Psoas muscle (tissue), 8 donors: Measurements from ENCODE around the gene CCSAP. TPM values are rescaled to one million over a fixed set of nuclear protein-coding genes. Genes with fewer than 3 reads are reported as not detected.

Experiments used
- ATAC-seq, 4 donors: fragments of 200-7000 bp; cut with Tn5 transposase; one replicate each; pipeline ENCODE4 v1.9.1; 2020; ENCODE audit warnings: moderate library complexity in 3 of 4, mild to moderate bottlenecking in 2 of 4
- DNase-seq, 2 donors: peaks; one replicate each; pipeline ENCODE4 v3.0.0-alpha.2; 2020
- H3K27ac ChIP-seq: fragments of 200-600 bp; one replicate; pipeline ENCODE4 v1.8.0; 2022
- H3K27me3 ChIP-seq, 3 donors: fragments of 200-600 bp in 1 of 3; one replicate each; pipeline versions ENCODE4 v1.6.1 to v1.8.0; 2013 to 2022; ENCODE audit warnings: low read length in 2 of 3, mild to moderate bottlenecking in 2 of 3, moderate library complexity in 1 of 3; ENCODE audit not compliant: insufficient read depth in 3 of 3
- H3K36me3 ChIP-seq, 2 donors: fragments of 200-600 bp in 1 of 2; one replicate each; pipeline versions ENCODE4 v1.6.1 to v1.8.0; 2013 to 2022; ENCODE audit warnings: low read depth in 1 of 2, mild to moderate bottlenecking in 1 of 2, moderate library complexity in 1 of 2; ENCODE audit not compliant: insufficient read depth in 1 of 2
- H3K4me1 ChIP-seq: fragments of 200-600 bp; one replicate; pipeline ENCODE4 v1.8.0; 2022
- H3K4me3 ChIP-seq: fragments of 200-600 bp; one replicate; pipeline ENCODE4 v1.8.0; 2022; ENCODE audit warnings: mild to moderate bottlenecking
- H3K9me3 ChIP-seq: fragments of 200-600 bp; one replicate; pipeline ENCODE4 v1.8.0; 2022
- CTCF ChIP-seq: fragments of 200-600 bp; IDR thresholded peaks from one replicate; pipeline ENCODE4 v1.8.0; 2022; ENCODE audit warnings: antibody characterized with exemption
- WGBS, 3 donors: extraction: QIAGEN DNeasy Blood & Tissue Kit; methylation state at CpG; one replicate each; pipeline versions ENCODE4 v1.1.6 to v1.1.7; 2013; 5-methylcytosine and 5-hydroxymethylcytosine counted together
- intact Hi-C, 2 donors: fragments of 100-400 bp; cut with DNase I; formaldehyde crosslinking; loops; one replicate each; pipeline versions ENCODE4 v1.11.0 to v1.14.2; 2022
- polyA plus RNA-seq, 3 donors: library from polyadenylated mRNA; stranded (reverse); fragments of 200-250 nt; gene quantifications; one replicate each; pipeline ENCODE4 v1.2.3, GENCODE V29; 2013
- total RNA-seq, 4 donors: library from RNA; stranded (reverse); fragmentation: NEBNext Ultra II Directional in 2 of 4; extraction: Animal tissue kit (Norgen Biotek cat#: 25700) in 2 of 4; gene quantifications; one replicate each; pipeline versions ENCODE4 v1.2.1 to v1.2.4, GENCODE V29; 2021 to 2023
- donor health status: healthy with polysubstance abuse.
- donor health status: DM: no; HTN: no; CAD: no; lungs with moderate emphysema.
- donor health status: Bipolar disorder and iron deficiency.
- donor health status: healthy.
- donor health status: DM: yes; HTN: yes; CAD: no.
- donor health status: DM: no; HTN: no; CAD: no.
- donor health status: DM: no; HTN: no; CAD: no.
- donor health status: DM: yes; HTN: yes; CAD: no.

The CCSAP gene
- total and polyA plus RNA-seq, 7 donors, result 0.53 to 2.2 (median 1.2) TPM

- Histone ChIP-seq H3K36me3 (no peaks in the 10 kb centered on the region), H3K27ac (no peak overlapping the region), H3K9me3 (peaks cover 8% of the 10 kb centered on the region), H3K4me3 (no peak overlapping the region), H3K27me3 (no peaks in the 10 kb centered on the region), H3K4me1 (no peaks in the 10 kb centered on the region)
- ATAC-seq (no peak), DNase-seq (no peak)
- intact Hi-C loops, result loop anchor here in 1 of 2 donors (10.0 kb wide), 1 partner anchor 105 kb away; no protein-coding TSS in a partner anchor
- no peak for TF ChIP-seq CTCF
- 71 to 78% (median 74%) methylated on average over 8 of the region's 8 CpGs for WGBS, 3 donors
Measured at GRCh38 chr1:229349463-229350385, 6.9 kb upstream of the CCSAP start.

GRCh38 chr1:229347528-229347927 is 4.7 kb upstream of the CCSAP start:
- intact Hi-C loops, result loop anchor here in 1 of 2 donors (10.0 kb wide), 1 partner anchor 107 kb away; no protein-coding TSS in a partner anchor
- DNase-seq (no peak), ATAC-seq (no peak)
- no peaks in the 10 kb centered on the region for H3K9me3 ChIP-seq
- WGBS, 3 donors, result 67 to 72% (median 70%) methylated on average over 3 of the region's 3 CpGs
- H3K27ac ChIP-seq, result no peak overlapping the region
- no peak overlapping the region for H3K4me3 ChIP-seq
- no peaks in the 10 kb centered on the region for H3K36me3 ChIP-seq
- no peaks in the 10 kb centered on the region for H3K4me1 ChIP-seq
- H3K27me3 ChIP-seq, result no peaks in the 10 kb centered on the region
- no peak for TF ChIP-seq CTCF

DNA sequence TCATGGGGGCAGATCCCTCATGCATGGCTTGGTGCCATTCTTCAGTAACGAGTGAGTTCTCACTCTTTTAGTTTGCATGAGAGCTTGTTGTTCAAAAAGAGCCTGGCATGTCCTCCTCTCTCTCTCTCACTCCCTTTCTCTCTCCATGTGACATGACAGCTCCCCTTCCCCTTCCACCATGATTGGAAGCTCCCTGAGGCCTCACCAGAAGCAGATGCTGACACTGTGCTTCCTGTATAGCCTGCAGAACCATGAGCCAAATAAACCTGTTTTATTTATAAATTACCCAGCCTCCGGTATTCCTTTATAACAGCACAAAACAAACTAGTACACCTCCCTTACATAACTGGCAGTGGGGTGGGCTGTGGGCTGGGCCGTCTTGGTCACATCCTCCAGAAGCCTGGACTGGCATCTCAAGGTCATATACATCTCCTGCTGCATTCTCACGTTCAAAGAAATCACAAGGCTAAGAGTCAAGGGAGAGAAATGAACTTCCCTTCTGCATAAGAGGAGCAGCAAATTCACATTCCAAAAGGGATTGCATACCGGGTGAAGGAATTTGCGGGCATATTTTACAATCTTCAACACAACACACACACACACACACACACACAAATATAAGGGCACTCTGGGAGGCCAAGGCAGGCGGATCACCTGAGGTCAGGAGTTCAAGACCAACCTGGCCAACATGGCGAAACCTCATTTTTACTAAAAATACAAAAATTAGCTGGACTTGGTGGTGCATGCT is 2.3 kb upstream of the CCSAP start:
- Histone ChIP-seq H3K27me3 (no peaks in the 10 kb centered on the region), H3K27ac (no peak overlapping the region), H3K4me1 (peaks cover 6% of the 10 kb centered on the region), H3K36me3 (no peaks in the 10 kb centered on the region), H3K9me3 (no peaks in the 10 kb centered on the region), H3K4me3 (no peak overlapping the region)
- DNase-seq (no peak), ATAC-seq (no peak)
- 76 to 82% (median 77%) methylated on average over 8 of the region's 8 CpGs for WGBS, 3 donors
- TF ChIP-seq CTCF, result no peak
- intact Hi-C loops, result loop anchor here in 1 of 2 donors (10.0 kb wide), 1 partner anchor 110 kb away; no protein-coding TSS in a partner anchor

- no peak for DNase-seq
- H3K9me3 ChIP-seq, result no peaks in the 10 kb centered on the region
- no peak overlapping the region for H3K27ac ChIP-seq
- intact Hi-C loops, result loop anchor here in 1 of 2 donors (10.0 kb wide), 1 partner anchor 111 kb away; no protein-coding TSS in a partner anchor
- no peaks in the 10 kb centered on the region for H3K27me3 ChIP-seq
- 80 to 89% (median 82%) methylated on average over 16 of the region's 16 CpGs for WGBS, 3 donors
- peak overlapping the region; percentile 90 for H3K4me3 ChIP-seq
- TF ChIP-seq CTCF, result no peak
- H3K36me3 ChIP-seq, result no peaks in the 10 kb centered on the region
- peaks cover 6% of the 10 kb centered on the region for H3K4me1 ChIP-seq
- ATAC-seq, result no peak
Measured at GRCh38 chr1:229344139-229344538, 1.3 kb upstream of the CCSAP start.
